Aorta (tissue), 5 donors: Measurements from ENCODE around the gene USP12. TPM values are rescaled to one million over a fixed set of nuclear protein-coding genes. Genes with fewer than 3 reads are reported as not detected.
A peak's percentile ranks its signal among the peaks of the same experiment; 100 is the strongest.
"Not testable (repeated sequence)": the region's sequence is repeated elsewhere in the genome, so short reads cannot be mapped to it uniquely, and the experiment has no call there.

Experiments
- ATAC-seq: fragments of 200-7000 bp; cut with Tn5 transposase; one replicate; pipeline ENCODE4 v1.9.1; 2022; ENCODE audit warnings: moderate library complexity; ENCODE audit not compliant: low FRiP score
- DNase-seq, 2 donors: peaks; one replicate each; pipeline ENCODE4 v3.0.0-alpha.2; 2020
- H3K27ac ChIP-seq, 2 donors: one replicate each; pipeline ENCODE4 v1.5.1; 2013; ENCODE audit warnings: low read length in 2 of 2, mild to moderate bottlenecking in 2 of 2, moderate library complexity in 2 of 2, control low read depth in 1 of 2, inconsistent platforms in 1 of 2, low read depth in 1 of 2
- H3K27me3 ChIP-seq, 2 donors: one replicate each; pipeline ENCODE4 v1.6.1; 2013; ENCODE audit warnings: control low read depth in 1 of 2, low read length in 1 of 2, mild to moderate bottlenecking in 1 of 2, moderate library complexity in 1 of 2; ENCODE audit not compliant: insufficient read depth in 2 of 2, control insufficient read depth in 1 of 2
- H3K36me3 ChIP-seq, 2 donors: one replicate each; pipeline ENCODE4 v1.6.1; 2013; ENCODE audit warnings: control low read depth in 1 of 2, low read length in 1 of 2, mild to moderate bottlenecking in 1 of 2; ENCODE audit not compliant: insufficient read depth in 2 of 2, control insufficient read depth in 1 of 2
- H3K4me1 ChIP-seq, 2 donors: one replicate each; pipeline ENCODE4 v1.6.1; 2013; ENCODE audit warnings: low read length in 2 of 2, control low read depth in 1 of 2, mild to moderate bottlenecking in 1 of 2, moderate library complexity in 1 of 2; ENCODE audit not compliant: insufficient read depth in 2 of 2, control insufficient read depth in 1 of 2
- H3K4me3 ChIP-seq, 2 donors: one replicate each; pipeline ENCODE4 v1.5.1; 2013; ENCODE audit warnings: low read length in 2 of 2, control low read depth in 1 of 2, mild to moderate bottlenecking in 1 of 2
- H3K9me3 ChIP-seq: one replicate; pipeline ENCODE4 v1.6.1; 2013; ENCODE audit warnings: mild to moderate bottlenecking, low read length; ENCODE audit not compliant: control insufficient read depth
- WGBS, 2 donors: extraction: QIAGEN DNeasy Blood & Tissue Kit; methylation state at CpG; one replicate each; pipeline ENCODE4 v1.1.7; 2013; 5-methylcytosine and 5-hydroxymethylcytosine counted together
- intact Hi-C, 2 donors: fragments of 100-400 bp; cut with DNase I; formaldehyde crosslinking; loops; one replicate each; pipeline versions ENCODE4 v1.14.2 to v1.15.0; 2022
- polyA plus RNA-seq, 2 donors: library from polyadenylated mRNA; stranded (reverse); fragments of 200-250 nt; gene quantifications; one replicate each; pipeline ENCODE4 v1.2.3, GENCODE V29; 2013
- total RNA-seq, 2 donors: library from RNA; stranded (reverse); fragmentation: NEBNext Ultra II Directional; extraction: Animal tissue kit (Norgen Biotek cat#: 25700); gene quantifications; one replicate each; pipeline ENCODE4 v1.2.1, GENCODE V29; 2021
- donor health status: healthy with polysubstance abuse.
- donor health status: Bipolar disorder and iron deficiency.
- donor health status: DM: no; HTN: no; CAD: no.
- donor health status: DM: no; HTN: no; CAD: no.
- donor health status: DM: yes; HTN: yes; CAD: no.

Gene USP12
- total and polyA plus RNA-seq, 4 donors, result 18.2 to 47.2 (median 39.6) TPM

DNA sequence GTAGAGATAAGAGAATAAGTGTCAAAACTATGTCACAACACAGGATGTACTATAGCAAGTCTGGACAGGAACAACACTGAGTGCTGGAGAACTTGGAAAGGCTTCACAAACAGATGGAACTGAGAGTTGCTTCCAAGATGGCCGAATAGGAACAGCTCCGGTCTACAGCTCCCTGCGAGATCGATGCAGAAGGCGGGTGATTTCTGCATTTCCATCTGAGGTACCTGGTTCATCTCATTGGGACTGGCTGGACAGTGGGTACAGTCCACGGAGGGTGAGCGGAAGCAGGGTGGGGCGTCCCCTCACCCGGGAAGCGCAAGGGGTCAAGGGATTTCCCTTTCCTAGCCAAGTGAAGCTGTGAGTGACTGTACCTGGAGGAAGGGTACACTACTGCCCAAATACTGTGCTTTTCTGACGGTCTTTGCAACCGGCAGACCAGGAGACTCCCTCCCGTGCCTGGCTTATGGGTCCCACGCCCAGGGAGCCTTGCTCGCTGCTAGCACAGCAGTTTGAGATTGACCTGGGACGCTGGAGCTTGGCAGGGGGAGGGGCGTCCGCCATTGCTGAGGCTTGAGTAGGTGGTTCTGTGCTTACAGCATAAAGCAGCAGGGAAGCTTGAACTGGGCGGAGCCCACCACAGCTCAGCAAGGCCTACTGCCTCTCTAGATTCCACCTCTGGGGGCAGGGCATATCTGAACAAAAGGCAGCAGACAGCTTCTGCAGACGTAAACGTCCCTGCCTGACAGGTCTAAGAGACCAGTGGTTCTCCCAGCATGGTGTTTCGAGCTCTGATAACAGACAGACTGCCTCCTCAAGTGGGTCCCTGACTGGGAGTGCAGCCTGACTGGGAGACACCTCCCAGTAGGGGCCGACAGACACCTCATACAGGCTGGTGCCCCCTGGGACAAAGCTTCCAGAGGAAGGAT, 46.0 kb downstream of the USP12 start:
- intact Hi-C loops, result loop anchor here in 1 of 2 donors (5.0 kb wide), 1 partner anchor 42 kb away; no protein-coding TSS in a partner anchor

DNA sequence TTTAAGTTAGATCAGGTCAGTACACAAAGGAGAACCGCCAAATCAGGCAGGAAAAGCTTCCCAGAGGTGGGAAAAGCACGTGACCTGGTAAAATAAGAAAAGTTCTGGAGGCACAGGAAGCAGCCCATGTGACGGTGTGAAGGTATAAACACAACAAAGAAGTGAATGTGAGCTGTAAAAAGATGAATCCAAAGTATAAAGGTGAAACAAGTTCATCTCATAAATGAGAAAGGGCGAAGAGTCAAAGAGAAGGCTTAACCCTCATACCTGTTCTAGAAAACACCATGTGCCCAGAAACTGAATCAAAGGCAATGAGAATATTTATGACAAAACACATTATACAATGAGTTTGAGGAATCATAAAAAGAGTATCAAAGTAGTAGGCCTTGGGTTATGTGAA, 47.0 kb downstream of the USP12 start:
- DNase-seq (no peak), ATAC-seq (no peak)
- H3K4me1 ChIP-seq, result peaks cover 4 to 15% of the 10 kb centered on the region in 2 donors
- H3K36me3 ChIP-seq, result no peaks in the 10 kb centered on the region
- H3K27ac ChIP-seq, result no peak overlapping the region
- no peaks in the 10 kb centered on the region for H3K27me3 ChIP-seq
- no peak overlapping the region for H3K4me3 ChIP-seq
- WGBS, 2 donors, result 89 to 91% methylated on average over 4 of the region's 4 CpGs
- peaks cover 2% of the 10 kb centered on the region for H3K9me3 ChIP-seq
- intact Hi-C loops, result no loop called here

More for the DNA sequence above, 46.0 kb downstream of the USP12 start:
- DNase-seq (no peak), ATAC-seq (no peak)
- Histone ChIP-seq H3K9me3 (peaks cover 2% of the 10 kb centered on the region), H3K27me3 (no peaks in the 10 kb centered on the region), H3K36me3 (no peaks in the 10 kb centered on the region), H3K4me3 (no peak overlapping the region), H3K27ac (no peak overlapping the region), H3K4me1 (peaks cover 2 to 15% of the 10 kb centered on the region in 2 donors)
- 89 to 90% methylated on average over 23 of the region's 23 CpGs for whole genome bisulfite sequencing, 2 donors

DNA sequence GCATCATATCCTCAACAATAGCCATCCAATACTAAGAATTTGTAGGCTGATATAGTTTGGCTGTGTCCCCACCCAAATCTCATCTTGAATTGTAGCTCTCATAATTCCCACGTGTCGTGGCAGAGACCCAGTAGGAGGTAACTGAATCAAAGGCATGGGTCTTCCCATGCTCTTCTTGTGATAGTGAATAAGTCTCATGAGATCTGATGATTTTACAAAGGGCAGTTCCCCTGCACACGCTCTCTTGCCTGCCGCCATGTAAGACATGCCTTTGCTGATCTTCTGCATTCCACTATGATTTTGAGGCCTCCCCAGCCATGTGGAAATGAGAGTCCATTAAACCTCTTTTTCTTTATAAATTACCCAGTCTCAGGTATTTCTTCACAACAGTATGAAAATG, 48.2 kb downstream of the USP12 start:
- H3K27me3 ChIP-seq, H3K36me3 ChIP-seq, ATAC-seq, H3K27ac ChIP-seq, intact Hi-C loops, H3K4me3 ChIP-seq, DNase-seq, H3K9me3 ChIP-seq: not testable (repeated sequence)
- WGBS, 2 donors, result 97 to 98% methylated on average over 4 of the region's 4 CpGs
- H3K4me1 ChIP-seq, result peaks cover 4 to 13% of the 10 kb centered on the region in 2 donors

DNA sequence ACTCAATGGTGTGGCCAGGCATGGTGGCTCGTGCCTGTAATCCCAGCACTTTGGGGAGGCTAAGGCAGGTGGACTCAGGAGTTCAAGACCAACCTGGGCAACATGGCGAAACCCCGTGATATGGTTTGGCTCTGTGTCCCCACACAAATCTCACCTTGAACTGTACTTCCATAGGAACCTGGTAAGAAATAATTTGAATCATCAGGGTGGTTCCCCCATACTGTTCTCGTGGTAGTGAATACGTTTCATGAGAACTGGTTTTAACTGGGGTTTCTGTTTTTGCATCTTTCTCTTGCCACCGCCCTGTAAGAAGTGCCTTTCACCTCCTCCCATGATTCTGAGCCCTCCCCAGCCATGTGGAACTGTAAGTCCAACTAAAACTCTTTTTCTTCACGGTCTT, 49.6 kb downstream of the USP12 start:
- no peaks in the 10 kb centered on the region for H3K27me3 ChIP-seq
- H3K9me3 ChIP-seq, result no peaks in the 10 kb centered on the region
- no peaks in the 10 kb centered on the region for H3K36me3 ChIP-seq
- no peak overlapping the region for H3K4me3 ChIP-seq
- DNase-seq (no peak), ATAC-seq (no peak)
- intact Hi-C loops, result no loop called here
- WGBS, 2 donors, result 96 to 97% methylated on average over 7 of the region's 7 CpGs
- H3K4me1 ChIP-seq, result peaks cover 2 to 12% of the 10 kb centered on the region in 2 donors
- no peak overlapping the region for H3K27ac ChIP-seq

DNA sequence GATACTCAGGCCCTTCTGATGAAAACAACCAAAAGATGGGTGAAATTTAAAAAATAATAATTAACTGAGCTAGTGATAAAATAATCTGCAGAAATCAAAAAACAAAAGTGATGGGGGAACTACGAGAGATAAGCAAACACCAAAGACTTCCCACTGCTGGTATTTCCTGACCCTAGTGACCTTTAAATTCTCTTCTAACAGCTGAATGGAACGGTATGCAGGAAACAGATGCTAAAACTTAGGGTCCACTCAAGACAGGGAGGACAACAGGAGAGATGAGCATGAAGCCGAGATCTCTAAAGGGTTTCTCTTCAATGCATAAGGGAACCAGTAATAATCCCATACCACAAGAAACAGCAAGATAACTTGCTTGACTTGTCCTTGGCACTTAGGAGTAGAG, 50.8 kb downstream of the USP12 start:
- H3K36me3 ChIP-seq, result no peaks in the 10 kb centered on the region
- no peak overlapping the region for H3K4me3 ChIP-seq
- peak overlapping the region in 1 of 2 donors; percentile 63 for H3K27ac ChIP-seq
- no peaks in the 10 kb centered on the region for H3K27me3 ChIP-seq
- intact Hi-C loops, result no loop called here
- H3K4me1 ChIP-seq, result peaks cover 2 to 6% of the 10 kb centered on the region in 2 donors
- ATAC-seq, result no peak
- no peaks in the 10 kb centered on the region for H3K9me3 ChIP-seq
- WGBS, 2 donors, result 19 to 26% methylated on average over 3 of the region's 3 CpGs
- DNase-seq, result no peak

DNA sequence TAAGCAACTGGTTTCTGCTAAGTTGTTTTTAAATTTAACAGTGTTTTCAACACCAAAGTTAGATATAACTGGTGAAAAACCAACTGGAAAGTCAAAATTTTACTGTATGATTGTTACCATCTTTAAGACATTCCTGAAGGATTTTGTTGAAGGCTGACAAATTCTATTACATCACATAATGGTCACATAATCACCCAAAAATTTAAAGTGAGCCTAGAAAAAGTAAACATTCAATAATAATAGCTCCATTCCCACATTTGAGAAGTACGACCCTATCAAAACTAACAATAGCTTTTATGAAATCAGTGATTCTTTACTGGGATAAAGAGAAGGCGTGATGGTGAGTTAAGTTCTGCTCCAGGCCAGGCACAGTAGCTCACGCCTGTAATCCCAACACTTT, 51.6 kb downstream of the USP12 start:
- Histone ChIP-seq H3K9me3 (no peaks in the 10 kb centered on the region), H3K27me3 (no peaks in the 10 kb centered on the region), H3K4me1 (peaks cover 2 to 6% of the 10 kb centered on the region in 2 donors), H3K4me3 (no peak overlapping the region), H3K27ac (no peak overlapping the region), H3K36me3 (no peaks in the 10 kb centered on the region)
- intact Hi-C loops, result no loop called here
- ATAC-seq, result no peak
- 56 to 64% methylated on average over 3 of the region's 3 CpGs for WGBS, 2 donors
- DNase-seq, result no peak

DNA sequence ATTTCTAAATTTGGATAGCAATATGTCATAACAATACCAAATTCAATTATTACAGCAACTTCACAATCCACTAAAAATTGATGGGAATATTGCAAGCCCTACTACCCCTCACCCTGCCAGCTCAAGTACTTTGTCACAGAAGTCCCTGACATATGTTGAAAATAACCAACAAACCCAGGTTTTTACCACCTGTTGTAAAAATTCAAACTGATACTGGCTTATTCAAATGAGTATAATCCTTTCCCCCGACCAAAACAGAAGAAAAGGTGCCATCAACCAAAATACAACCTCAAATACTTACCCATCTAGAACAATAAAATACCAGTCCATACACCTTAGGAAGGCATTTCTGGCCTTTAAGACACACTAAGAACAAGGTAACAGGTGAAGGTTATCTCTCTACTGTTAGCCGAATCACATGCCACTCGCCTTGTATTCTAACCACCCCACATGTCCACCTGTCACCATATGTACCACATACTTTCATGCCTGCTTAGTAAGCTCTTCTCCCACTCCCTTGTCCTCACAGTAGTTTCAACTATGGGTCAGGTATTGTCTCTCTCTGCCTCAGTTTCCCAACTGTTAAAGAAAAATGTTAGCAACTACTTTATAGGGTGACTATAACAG, 53.1 kb downstream of the USP12 start:
- Histone ChIP-seq H3K36me3 (no peaks in the 10 kb centered on the region), H3K27me3 (no peaks in the 10 kb centered on the region), H3K4me1 (peaks cover 2 to 6% of the 10 kb centered on the region in 2 donors), H3K27ac (no peak overlapping the region), H3K9me3 (no peaks in the 10 kb centered on the region), H3K4me3 (no peak overlapping the region)
- WGBS, 2 donors, result 91 to 93% methylated on average over 3 of the region's 3 CpGs
- intact Hi-C loops, result no loop called here
- DNase-seq, result no peak
- no peak for ATAC-seq

DNA sequence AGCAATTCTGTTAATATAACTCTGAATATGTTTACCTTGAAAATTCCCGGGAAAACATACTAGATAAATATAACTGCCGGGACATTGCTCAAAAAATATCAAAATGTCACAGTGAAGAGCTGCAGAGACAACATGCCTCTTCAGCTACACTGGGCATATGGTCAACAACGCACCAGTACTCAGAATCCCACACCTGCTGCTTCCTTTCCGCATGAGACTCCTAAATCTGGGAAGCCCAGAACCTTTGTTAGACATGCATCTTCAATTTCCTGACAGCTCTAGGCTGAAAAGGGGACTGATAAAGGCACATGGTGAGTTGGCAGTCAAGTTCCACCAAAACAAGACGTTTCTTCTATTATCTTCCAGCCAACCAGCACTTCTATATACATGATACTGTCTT, 53.7 kb downstream of the USP12 start:
- H3K27ac ChIP-seq, result no peak overlapping the region

More for the DNA sequence above, 53.7 kb downstream of the USP12 start:
- 70% methylated on average over 5 of the region's 5 CpGs for WGBS, 2 donors
- Histone ChIP-seq H3K27me3 (no peaks in the 10 kb centered on the region), H3K4me3 (no peak overlapping the region), H3K4me1 (peaks cover 2 to 6% of the 10 kb centered on the region in 2 donors), H3K36me3 (no peaks in the 10 kb centered on the region), H3K9me3 (no peaks in the 10 kb centered on the region)
- intact Hi-C loops, result no loop called here
- no peak for ATAC-seq
- no peak for DNase-seq
